WTC11 (cell line): ENCODE data around the gene CATSPER1. TPM values are rescaled to one million over a fixed set of nuclear protein-coding genes. Genes with fewer than 3 reads are reported as not detected.

Experiments used
- ATAC-seq: fragments of 200-7000 bp; cut with Tn5 transposase; 2 replicates; pipeline ENCODE4 v1.10.0; 2021; ENCODE audit warnings: mild to moderate bottlenecking, moderate library complexity
- CTCF ChIA-PET: fragments of 300-600 bp; sonication (Branson Sonifier 250); formaldehyde crosslinking; loops from one replicate; lab custom pipeline; 2021; ENCODE audit warnings: antibody characterized with exemption; lab: Charles Lee
- POLR2A ChIA-PET: fragments of 350-600 bp; sonication (Branson Sonifier 250); formaldehyde crosslinking; loops from one replicate; lab custom pipeline; 2021; ENCODE audit warnings: antibody characterized with exemption; lab: Charles Lee
- DNase-seq: peaks from one replicate; pipeline ENCODE4 v3.0.0; 2021; ENCODE audit warnings: low spot score
- H3K27ac Mint-ChIP-seq: 2 replicates; pipeline ENCODE4 v1.8.0; 2021; ENCODE audit warnings: mixed read lengths
- H3K27me3 Mint-ChIP-seq: 2 replicates; pipeline ENCODE4 v1.8.0; 2021; ENCODE audit warnings: low read depth, mild to moderate bottlenecking, moderate library complexity, mixed read lengths
- H3K36me3 Mint-ChIP-seq: 2 replicates; pipeline ENCODE4 v1.8.0; 2021; ENCODE audit warnings: mixed read lengths
- H3K4me1 Mint-ChIP-seq: 2 replicates; pipeline ENCODE4 v1.8.0; 2022; ENCODE audit warnings: mixed read lengths
- H3K4me3 Mint-ChIP-seq: 2 replicates; pipeline ENCODE4 v1.8.0; 2021; ENCODE audit warnings: mild to moderate bottlenecking, moderate library complexity, mixed read lengths
- H3K9me3 Mint-ChIP-seq: 2 replicates; pipeline ENCODE4 v1.8.0; 2021; ENCODE audit warnings: mixed read lengths
- EMX1 ChIP-seq: fragments of 250-450 bp; sonication (Bioruptor Pico); IDR thresholded peaks from 2 replicates; pipeline ENCODE4 v1.8.0; 2021; ENCODE audit warnings: mild to moderate bottlenecking
- IRF2 ChIP-seq: sonication (generic); formaldehyde crosslinking; IDR thresholded peaks from 2 replicates; pipeline ENCODE4 v1.8.0; 2022; ENCODE audit warnings: low read depth, missing genetic modification reagents, borderline replicate concordance
- MYBL2 ChIP-seq: sonication (generic); formaldehyde crosslinking; IDR thresholded peaks from 2 replicates; pipeline ENCODE4 v1.8.1; 2023; ENCODE audit warnings: mild to moderate bottlenecking, moderate library complexity, missing genetic modification reagents
- NFYB ChIP-seq: sonication (generic); formaldehyde crosslinking; conservative IDR thresholded peaks from 2 replicates; pipeline ENCODE4 v1.8.0; 2022; ENCODE audit warnings: low read depth, missing genetic modification reagents
- NR2C2 ChIP-seq: sonication (generic); formaldehyde crosslinking; IDR thresholded peaks from 2 replicates; pipeline ENCODE4 v1.8.0; 2022; ENCODE audit warnings: mild to moderate bottlenecking, missing genetic modification reagents
- NR3C1 ChIP-seq: sonication (generic); formaldehyde crosslinking; conservative IDR thresholded peaks from 2 replicates; pipeline ENCODE4 v1.8.1; 2023; ENCODE audit warnings: low read depth, mild to moderate bottlenecking, missing genetic modification reagents
- SP1 ChIP-seq: sonication (generic); formaldehyde crosslinking; conservative IDR thresholded peaks from 2 replicates; pipeline ENCODE4 v1.8.1; 2022; ENCODE audit warnings: missing genetic modification reagents
- ZNF232 ChIP-seq: sonication (generic); formaldehyde crosslinking; IDR thresholded peaks from 2 replicates; pipeline ENCODE4 v1.8.0; 2022; ENCODE audit warnings: mild to moderate bottlenecking, missing genetic modification reagents
- ZNF281 ChIP-seq: sonication (generic); formaldehyde crosslinking; IDR thresholded peaks from 2 replicates; pipeline ENCODE4 v1.8.0; 2023; ENCODE audit warnings: mild to moderate bottlenecking, missing genetic modification reagents
- ZNF317 ChIP-seq: sonication (generic); formaldehyde crosslinking; IDR thresholded peaks from 2 replicates; pipeline ENCODE4 v1.8.1; 2023; ENCODE audit warnings: low read depth, mild to moderate bottlenecking, moderate library complexity, missing genetic modification reagents, borderline replicate concordance
- ZNF512 ChIP-seq: sonication (generic); formaldehyde crosslinking; IDR thresholded peaks from 2 replicates; pipeline ENCODE4 v1.8.1; 2022; ENCODE audit warnings: missing genetic modification reagents, borderline replicate concordance
- total RNA-seq: library from RNA; stranded (reverse); gene quantifications from 3 replicates; pipeline ENCODE4 v1.2.3, GENCODE V29; 2021

Gene CATSPER1
- total RNA-seq, 1 experiment from 2014 or later = not detected

GRCh38 chr11:65968600-65969482 lies 57.4 kb downstream of the CATSPER1 start:
- Mint-ChIP-seq H3K36me3 (peaks cover 73% of the 10 kb centered on the region), H3K9me3 (no peaks in the 10 kb centered on the region), H3K27me3 (no peaks in the 10 kb centered on the region), H3K4me3 (no peak overlapping the region), H3K27ac (no peak overlapping the region; the same call in 1 of the 2 replicates), H3K4me1 (peaks cover 5% of the 10 kb centered on the region; the same call in 1 of the 2 replicates)
- ChIA-PET POLR2A (interaction anchor here (2.7 kb wide), 1 partner anchor 109 kb away, joined by 6 read pairs; no protein-coding TSS in a partner anchor), CTCF (interaction anchor here (0.6 to 2.1 kb wide), 2 partner anchors 19 to 84 kb away, joined by 3 to 7 read pairs; no protein-coding TSS in a partner anchor)
- no peak for ATAC-seq
- no peak for DNase-seq
- TF ChIP-seq ZNF232 (CRISPR knock-in tag) = no peak
- TF ChIP-seq ZNF281 (CRISPR knock-in tag) = no peak
- TF ChIP-seq IRF2 (CRISPR knock-in tag) = no peak
- no peak for TF ChIP-seq NR2C2 (CRISPR knock-in tag)

GRCh38 chr11:65967329-65967934 lies 58.8 kb downstream of the CATSPER1 start:
- Mint-ChIP-seq H3K27ac (no peak overlapping the region), H3K9me3 (no peaks in the 10 kb centered on the region), H3K4me1 (peaks cover 12% of the 10 kb centered on the region), H3K27me3 (no peaks in the 10 kb centered on the region), H3K36me3 (peaks cover 62% of the 10 kb centered on the region), H3K4me3 (no peak overlapping the region)
- ATAC-seq (no peak), DNase-seq (no peak)
- ChIA-PET POLR2A (no interaction called here), CTCF (interaction anchor here (0.9 kb wide), 1 partner anchor 21 kb away, joined by 4 read pairs; no protein-coding TSS in a partner anchor)
- TF ChIP-seq SP1 (CRISPR knock-in tag) (no peak), ZNF512 (CRISPR knock-in tag) (no peak), MYBL2 (CRISPR knock-in tag) (no peak), NR3C1 (CRISPR knock-in tag) (no peak), ZNF317 (CRISPR knock-in tag) (no peak), ZNF281 (CRISPR knock-in tag) (no peak), NFYB (no peak), EMX1 (CRISPR knock-in tag) (no peak)

Other genes starting within 250 kb of the CATSPER1 start
- gene AP5B1, start 245.5 kb downstream of the CATSPER1 start, total RNA-seq = 16.5 to 17.7 TPM (median 17.2 TPM) in 3 replicates
- 6.8 to 7.7 TPM (median 7.7 TPM) in 3 replicates for gene OVOL1, start 239.4 kb downstream of the CATSPER1 start, total RNA-seq
- gene SNX32, start 192.5 kb downstream of the CATSPER1 start, total RNA-seq = 2.2 to 3.4 TPM (median 2.9 TPM) in 3 replicates
- 1,014 to 1,073 TPM (median 1,031 TPM) in 3 replicates for gene CFL1, start 168.3 kb downstream of the CATSPER1 start, total RNA-seq
- 44.9 to 45.9 TPM (median 45.1 TPM) in 3 replicates for gene MUS81, start 166.0 kb downstream of the CATSPER1 start, total RNA-seq
- gene EFEMP2, start 153.7 kb downstream of the CATSPER1 start, total RNA-seq = 14.2 to 17.9 TPM (median 17.8 TPM) in 3 replicates
- gene CTSW, start 146.6 kb downstream of the CATSPER1 start, total RNA-seq = 0.18 TPM in 1 of 3 replicates, not detected in the others
- 91.6 to 93.1 TPM (median 92.2 TPM) in 3 replicates for gene FIBP, start 138.0 kb downstream of the CATSPER1 start, total RNA-seq
- gene CCDC85B, start 135.8 kb downstream of the CATSPER1 start, total RNA-seq = 52.7 to 55.3 TPM (median 53.0 TPM) in 3 replicates
- 16.3 to 20.5 TPM (median 17.1 TPM) in 3 replicates for gene FOSL1, start 126.1 kb downstream of the CATSPER1 start, total RNA-seq
- 28.5 to 31.9 TPM (median 30.6 TPM) in 3 replicates for gene C11orf68, start 107.4 kb downstream of the CATSPER1 start, total RNA-seq
- gene DRAP1, start 107.1 kb downstream of the CATSPER1 start, total RNA-seq = 111 to 129 TPM (median 114 TPM) in 3 replicates
- 3.4 to 4.5 TPM (median 4.1 TPM) in 3 replicates for gene TSGA10IP, start 81.0 kb downstream of the CATSPER1 start, total RNA-seq
- gene SART1, start 64.7 kb downstream of the CATSPER1 start, total RNA-seq = 52.3 to 57.0 TPM (median 52.5 TPM) in 3 replicates
- gene EIF1AD, start 24.3 kb downstream of the CATSPER1 start, total RNA-seq = 29.7 to 37.6 TPM (median 32.6 TPM) in 3 replicates
- 269 to 314 TPM (median 310 TPM) in 3 replicates for gene BANF1, start 24.0 kb downstream of the CATSPER1 start, total RNA-seq
- 0.72 to 2.7 TPM (median 1.9 TPM) in 3 replicates for gene CST6, start 14.5 kb downstream of the CATSPER1 start, total RNA-seq
- gene GAL3ST3, start 22.7 kb upstream of the CATSPER1 start, total RNA-seq = 21.3 to 22.6 TPM (median 21.6 TPM) in 3 replicates
- 235 to 295 TPM (median 251 TPM) in 3 replicates for gene SF3B2, start 25.9 kb upstream of the CATSPER1 start, total RNA-seq
- gene PACS1, start 43.8 kb upstream of the CATSPER1 start, total RNA-seq = 30.1 to 34.8 TPM (median 30.9 TPM) in 3 replicates
- 52.3 to 54.9 TPM (median 54.1 TPM) in 3 replicates for gene KLC2, start 231.2 kb upstream of the CATSPER1 start, total RNA-seq
- 125 to 134 TPM (median 130 TPM) in 3 replicates for gene RAB1B, start 242.2 kb upstream of the CATSPER1 start, total RNA-seq